Endometrial microvascular endothelial cells (primary cell): Measurements from ENCODE around the gene ZNF224. TPM values are rescaled to one million over a fixed set of nuclear protein-coding genes. Genes with fewer than 3 reads are reported as not detected.
"Not testable (repeated sequence)": the region's sequence is repeated elsewhere in the genome, so short reads cannot be mapped to it uniquely, and the experiment has no call there.

Source experiments
- in situ Hi-C: cut with HindIII; loops from 2 replicates; pipeline ENCODE4 v1.10.0; 2017; ENCODE audit warnings: low sequenced_read_pairs, low pct_unique_long_range_greater_than_20kb; ENCODE audit errors: inconsistent ontology term
- total RNA-seq: library from RNA; depleted of rRNA; stranded (reverse); fragments of >200 nt; gene quantifications from one replicate; pipeline ENCODE4 v1.2.3, GENCODE V29; 2015; ENCODE audit errors: inconsistent ontology term

Gene ZNF224
- total RNA-seq, 1 donor from 2014 or later, result 6.5 TPM

DNA sequence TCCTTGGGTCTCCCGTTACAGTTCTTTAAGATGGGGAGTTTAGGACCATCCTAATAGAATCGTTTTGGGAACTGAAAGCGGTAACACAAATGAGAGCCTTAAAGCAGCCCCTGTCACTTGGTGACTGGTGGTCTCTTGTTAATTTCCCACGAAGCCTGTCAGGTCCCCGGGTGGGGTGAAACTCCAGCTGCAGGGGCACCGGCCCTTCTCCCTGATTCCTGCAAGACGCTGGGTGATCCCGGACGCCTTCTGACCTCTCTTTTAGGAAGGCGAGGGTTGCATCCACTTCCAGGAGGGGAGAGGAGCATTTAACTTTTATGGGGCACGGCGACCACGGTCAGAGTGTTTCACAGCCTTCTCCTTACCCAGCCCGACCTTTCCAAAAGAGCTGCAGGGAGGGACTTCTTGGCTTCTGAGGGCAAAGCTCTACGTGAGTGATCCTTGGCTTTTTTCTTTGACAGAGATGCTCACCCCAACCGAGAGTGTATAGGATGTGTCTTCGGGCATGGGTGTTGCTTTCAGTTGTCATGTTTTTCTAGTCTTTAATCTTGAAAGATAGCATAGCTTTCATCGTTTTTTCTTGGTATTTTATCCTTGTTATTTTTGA is 19.7 kb downstream of the ZNF224 start:
- in situ Hi-C loops, result no loop called here

DNA sequence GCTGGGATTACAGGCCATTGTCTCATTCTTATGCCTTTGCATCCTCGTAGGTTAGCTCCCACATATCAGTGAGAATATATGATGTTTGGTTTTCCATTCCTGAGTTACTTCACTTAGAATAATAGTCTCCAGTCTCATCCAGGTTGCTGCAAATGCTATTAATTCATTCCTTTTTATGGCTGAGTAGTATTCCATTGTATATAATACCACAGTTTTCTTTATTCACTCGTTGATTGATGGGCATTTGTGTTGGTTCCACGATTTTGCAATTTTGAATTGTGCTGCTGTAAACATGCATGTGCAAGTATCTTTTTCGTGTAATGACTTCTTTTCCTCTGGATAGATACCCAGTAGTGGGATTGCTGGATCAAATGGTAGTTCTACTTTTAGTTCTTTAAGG is 27.0 kb downstream of the ZNF224 start:
- in situ Hi-C loops, result not testable (repeated sequence)

DNA sequence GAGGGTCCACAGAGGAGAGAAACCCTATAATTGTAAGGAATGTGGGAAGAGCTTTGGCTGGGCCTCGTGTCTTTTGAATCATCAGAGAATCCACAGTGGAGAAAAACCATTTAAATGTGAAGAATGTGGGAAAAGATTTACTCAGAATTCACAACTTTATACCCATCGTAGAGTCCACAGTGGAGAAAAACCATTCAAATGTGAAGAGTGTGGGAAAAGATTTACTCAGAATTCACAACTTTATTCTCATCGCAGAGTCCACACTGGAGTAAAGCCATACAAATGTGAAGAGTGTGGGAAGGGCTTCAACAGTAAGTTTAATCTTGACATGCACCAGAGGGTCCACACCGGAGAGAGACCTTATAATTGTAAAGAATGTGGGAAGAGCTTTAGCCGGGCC is 37.8 kb downstream of the ZNF224 start:
- in situ Hi-C loops, result no loop called here

DNA sequence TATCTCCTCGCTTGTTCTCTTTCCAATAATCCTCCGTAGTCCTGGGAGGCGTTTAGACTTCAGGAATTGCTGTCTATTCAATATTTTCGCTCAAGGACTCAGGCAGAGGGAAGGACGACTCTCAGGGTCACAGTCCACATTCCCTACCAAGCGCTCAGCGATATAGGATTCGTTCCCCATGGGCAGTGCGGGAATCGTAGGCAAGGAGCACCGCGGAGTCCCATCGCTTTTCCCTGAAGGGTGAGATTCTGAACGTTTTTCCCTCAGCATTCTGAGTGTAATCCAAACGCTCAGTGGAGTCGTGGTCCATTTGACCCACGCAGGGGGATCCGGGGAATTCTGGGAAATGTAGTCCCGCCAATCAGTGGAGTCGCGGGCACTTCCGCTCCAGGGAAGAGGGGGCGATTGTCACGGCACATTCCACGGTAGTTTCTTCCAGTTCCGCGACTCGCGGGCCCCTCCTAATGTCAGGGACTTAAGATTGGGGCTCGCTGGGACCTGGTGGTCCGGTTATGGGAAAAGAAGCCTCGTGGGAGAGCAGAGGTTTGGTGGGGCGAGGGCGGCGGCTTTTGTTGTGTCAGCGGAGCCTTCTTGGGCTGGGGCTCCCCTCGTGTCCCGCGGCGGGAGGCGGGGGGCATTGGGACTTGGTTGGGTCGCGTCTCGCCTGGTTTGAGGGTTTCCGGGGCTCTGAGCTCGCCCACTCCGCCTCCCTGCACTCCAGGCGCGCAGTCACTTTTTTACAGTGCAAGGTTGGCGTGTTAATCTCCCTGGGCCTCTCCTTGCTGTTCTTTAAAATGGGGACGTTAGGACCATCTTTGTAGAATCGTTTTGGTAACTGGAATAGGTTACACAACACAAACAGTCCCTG is 47.3 kb downstream of the ZNF224 start, which contains the start of gene ZNF234:
ZNF234 (plus strand) TSS at position 364 of the 868 bp plus-strand sequence. CDS start 3,079 bp downstream, outside the sequence.
- in situ Hi-C loops, result no loop called here

DNA sequence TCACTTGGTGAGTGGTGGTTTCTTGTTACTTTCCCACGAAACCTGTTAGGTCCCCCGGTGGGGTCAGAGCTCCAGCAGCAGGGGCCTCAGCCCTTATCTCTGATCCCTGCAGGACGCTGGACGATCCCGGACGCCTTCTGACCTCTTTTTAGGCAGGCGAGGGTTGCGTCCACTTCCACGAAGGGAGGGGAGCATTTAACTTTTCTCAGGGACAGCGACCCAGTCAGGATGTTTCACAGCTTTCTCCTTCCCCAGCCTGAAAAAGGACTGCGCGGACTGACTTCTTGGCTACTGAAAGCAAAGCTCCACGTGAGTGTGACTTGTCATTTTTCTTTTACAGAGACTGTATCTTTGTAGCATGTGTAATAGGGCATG is 47.9 kb downstream of the ZNF224 start:
- in situ Hi-C loops, result no loop called here

DNA sequence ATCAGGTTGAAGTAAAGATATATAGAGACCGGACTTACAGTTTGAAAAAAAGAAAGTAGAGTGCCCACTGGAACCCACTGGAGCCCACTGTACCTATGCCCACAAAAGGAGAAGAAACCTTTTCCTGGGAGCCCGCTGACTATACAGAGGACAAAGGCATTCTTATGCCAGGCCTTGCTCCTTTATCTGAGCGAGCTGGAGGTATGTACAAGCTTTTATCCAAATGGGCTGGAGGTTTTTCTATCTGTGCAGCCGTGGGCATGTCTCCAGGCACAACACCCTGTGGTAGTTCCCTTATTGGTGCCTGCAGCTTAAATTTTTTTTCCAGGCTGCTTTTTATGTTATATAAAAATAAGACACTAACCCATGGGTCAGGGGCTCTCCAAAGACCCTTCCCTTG is 55.6 kb downstream of the ZNF224 start:
- in situ Hi-C loops, result no loop called here

DNA sequence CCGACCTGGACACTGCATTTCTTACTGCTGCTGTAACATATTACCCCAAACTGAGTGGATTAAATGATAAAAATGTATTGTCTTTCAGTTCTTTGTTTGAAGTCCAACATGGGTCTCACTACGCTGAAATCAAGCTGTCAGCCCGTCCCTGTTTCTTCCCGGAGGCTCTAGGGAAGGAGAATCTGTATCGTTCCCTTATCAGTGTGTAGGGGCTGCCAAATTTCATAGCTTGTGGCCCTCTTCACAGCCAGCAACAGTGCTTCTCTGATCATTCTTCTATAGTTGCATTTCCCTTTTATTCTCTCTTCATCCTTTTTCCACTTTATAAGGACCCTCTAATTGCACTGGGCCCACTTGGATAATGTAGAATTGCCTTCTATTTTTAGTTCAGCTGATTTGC is 57.3 kb downstream of the ZNF224 start:
- in situ Hi-C loops, result no loop called here

DNA sequence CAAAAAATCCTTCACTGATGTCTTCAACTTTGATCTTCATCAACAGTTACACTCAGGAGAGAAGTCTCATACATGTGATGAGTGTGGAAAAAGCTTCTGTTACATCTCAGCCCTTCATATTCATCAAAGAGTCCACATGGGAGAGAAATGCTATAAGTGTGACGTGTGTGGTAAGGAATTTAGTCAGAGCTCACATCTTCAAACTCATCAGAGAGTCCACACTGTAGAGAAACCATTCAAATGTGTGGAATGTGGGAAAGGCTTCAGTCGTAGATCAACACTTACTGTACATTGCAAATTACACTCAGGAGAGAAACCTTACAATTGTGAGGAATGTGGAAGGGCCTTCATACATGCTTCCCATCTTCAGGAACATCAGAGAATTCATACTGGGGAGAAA is 62.3 kb downstream of the ZNF224 start:
- in situ Hi-C loops, result no loop called here

Other genes starting within 250 kb of the ZNF224 start
- gene ZNF404, start 210.4 kb upstream of the ZNF224 start, total RNA-seq, result 1.1 TPM
- 10.5 TPM for gene ZNF45, start 159.1 kb upstream of the ZNF224 start, total RNA-seq
- gene ZNF221, start 143.1 kb upstream of the ZNF224 start, total RNA-seq, result 1.2 TPM
- gene ZNF155, start 110.2 kb upstream of the ZNF224 start, total RNA-seq, result 3.7 TPM
- gene ZNF230, start 91.4 kb upstream of the ZNF224 start, total RNA-seq, result 2.0 TPM
- 0.56 TPM for gene ZNF222, start 69.0 kb upstream of the ZNF224 start, total RNA-seq
- 10.2 TPM for gene ZNF223, start 42.3 kb upstream of the ZNF224 start, total RNA-seq
- 0.93 TPM for gene ZNF284, start 22.2 kb upstream of the ZNF224 start, total RNA-seq
- 1.6 TPM for gene ZNF225, start 19.0 kb downstream of the ZNF224 start, total RNA-seq
- gene ZNF234, start 47.2 kb downstream of the ZNF224 start, total RNA-seq, result 4.0 TPM
- gene ZNF226, start 70.7 kb downstream of the ZNF224 start, total RNA-seq, result 26.7 TPM
- gene ZNF227, start 118.2 kb downstream of the ZNF224 start, total RNA-seq, result 11.8 TPM
- 0.09 TPM for gene ZNF233, start 165.5 kb downstream of the ZNF224 start, total RNA-seq
- gene ZNF235, start 210.7 kb downstream of the ZNF224 start, total RNA-seq, result 1.4 TPM